HEK293T (cell line): ENCODE data around the gene MGA.

Experiments
- CTCF ChIA-PET: fragments of 350-600 bp; formaldehyde crosslinking; extraction: SDS; loops from one replicate; lab custom pipeline; 2021; ENCODE audit warnings: antibody characterized with exemption, inconsistent platforms; lab: Yijun Ruan, JAX
- POLR2A ChIA-PET: fragments of 350-600 bp; formaldehyde crosslinking; extraction: SDS; loops from one replicate; lab custom pipeline; 2020; ENCODE audit warnings: antibody characterized with exemption, inconsistent platforms; lab: Yijun Ruan, JAX
- DNase-seq: peaks from one replicate; pipeline ENCODE4 v3.0.0; 2012; ENCODE audit warnings: mixed read lengths; ENCODE audit errors: extremely low spot score
- ARNT ChIP-seq: fragments of 450-650 bp; IDR thresholded peaks from 2 replicates; pipeline ENCODE4 v1.6.1; 2017; ENCODE audit warnings: mild to moderate bottlenecking
- BHLHE40 ChIP-seq: fragments of 450-650 bp; IDR thresholded peaks from 2 replicates; pipeline ENCODE4 v1.6.1; 2016; ENCODE audit warnings: mild to moderate bottlenecking, moderate library complexity, borderline replicate concordance
- CTBP1 ChIP-seq: fragments of 450-650 bp; IDR thresholded peaks from 2 replicates; pipeline ENCODE4 v1.6.1; 2016; ENCODE audit warnings: borderline replicate concordance
- ELF4 ChIP-seq: fragments of 450-650 bp; IDR thresholded peaks from 2 replicates; pipeline ENCODE4 v1.6.1; 2017; ENCODE audit warnings: antibody characterized with exemption
- FOXA1 ChIP-seq: fragments of 450-650 bp; IDR thresholded peaks from 2 replicates; pipeline ENCODE4 v1.6.1; 2016; ENCODE audit warnings: mild to moderate bottlenecking
- FOXK2 ChIP-seq: fragments of 450-650 bp; IDR thresholded peaks from 2 replicates; pipeline ENCODE4 v1.6.1; 2016; ENCODE audit warnings: mild to moderate bottlenecking
- FOXM1 ChIP-seq: fragments of 450-650 bp; IDR thresholded peaks from 2 replicates; pipeline ENCODE4 v1.6.1; 2017; ENCODE audit warnings: mild to moderate bottlenecking, borderline replicate concordance
- HDGF ChIP-seq: fragments of 450-650 bp; IDR thresholded peaks from 2 replicates; pipeline ENCODE4 v1.6.1; 2017; ENCODE audit warnings: antibody characterized with exemption, borderline replicate concordance
- L3MBTL2 ChIP-seq: fragments of 450-650 bp; conservative IDR thresholded peaks from 2 replicates; pipeline ENCODE4 v1.6.1; 2016; ENCODE audit warnings: mild to moderate bottlenecking
- LEF1 ChIP-seq: fragments of 450-650 bp; IDR thresholded peaks from 2 replicates; pipeline ENCODE4 v1.6.1; 2017; ENCODE audit warnings: mild to moderate bottlenecking, borderline replicate concordance
- NFRKB ChIP-seq: fragments of 450-650 bp; IDR thresholded peaks from 2 replicates; pipeline ENCODE4 v1.6.1; 2016; ENCODE audit warnings: mild to moderate bottlenecking, moderate library complexity
- PKNOX1 ChIP-seq: fragments of 450-650 bp; IDR thresholded peaks from 2 replicates; pipeline ENCODE4 v1.6.1; 2016
- SP1 ChIP-seq: fragments of 450-650 bp; IDR thresholded peaks from 2 replicates; pipeline ENCODE4 v1.6.1; 2017
- SUZ12 ChIP-seq: fragments of 450-650 bp; IDR thresholded peaks from 2 replicates; pipeline ENCODE4 v1.6.1; 2016; ENCODE audit warnings: mild to moderate bottlenecking
- TARDBP ChIP-seq: fragments of 450-650 bp; IDR thresholded peaks from 2 replicates; pipeline ENCODE4 v1.6.1; 2016
- ZNF384 ChIP-seq: fragments of 450-650 bp; IDR thresholded peaks from 2 replicates; pipeline ENCODE4 v1.6.1; 2016

Gene MGA

DNA sequence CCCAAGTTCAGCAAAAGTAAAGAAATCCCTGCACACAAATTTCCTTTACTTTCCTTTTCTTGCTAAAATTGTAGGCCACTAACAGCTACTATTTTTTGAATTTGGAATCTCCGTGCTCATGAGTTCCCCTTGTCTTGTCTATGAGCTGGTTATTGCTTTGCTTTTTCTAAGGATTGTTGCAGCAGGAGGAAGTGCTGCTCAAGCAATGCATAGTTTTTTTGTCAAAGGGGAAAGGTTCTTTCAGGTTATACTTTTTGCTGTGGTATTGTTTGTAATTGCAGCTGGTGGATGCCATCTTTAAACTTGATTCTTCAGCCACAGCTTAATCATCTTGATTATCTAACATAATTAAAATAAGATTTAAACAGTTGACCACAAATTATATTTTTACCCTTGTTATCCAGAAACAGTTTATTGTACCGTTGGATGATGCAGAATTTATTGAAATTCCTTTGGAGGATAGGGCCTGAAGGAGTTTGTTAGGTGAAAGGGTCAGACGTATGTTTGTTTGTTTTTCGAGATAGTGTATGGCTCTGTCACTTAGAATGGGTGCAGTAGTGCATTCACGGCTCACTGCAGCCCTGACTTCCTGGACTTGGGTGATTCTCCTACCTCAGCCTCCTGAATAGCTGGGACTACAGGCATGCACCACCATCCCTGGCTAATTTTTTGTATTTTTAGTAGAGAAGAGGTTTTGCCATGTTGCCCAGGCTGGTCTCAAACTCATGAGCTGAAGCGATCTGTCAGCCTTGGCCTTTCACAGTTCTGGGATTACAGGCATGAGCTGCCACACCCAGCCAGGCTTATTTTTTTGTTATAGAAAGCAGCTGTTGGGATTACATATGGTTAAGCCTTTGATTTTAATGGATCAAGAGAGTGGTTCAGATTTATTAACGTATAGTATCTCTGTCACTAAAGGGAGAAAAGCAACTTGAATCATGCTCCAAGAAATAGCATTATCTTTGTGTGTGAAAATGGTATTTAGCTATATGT, 11.7 kb downstream of the MGA start:
- ChIA-PET POLR2A (no interaction called here), CTCF (no interaction called here)
- no peak for DNase-seq
- TF ChIP-seq FOXM1 (no peak), TARDBP (no peak), SP1 (no peak), CTBP1 (no peak), SUZ12 (no peak), ZNF384 (no peak), LEF1 (no peak), L3MBTL2 (no peak), FOXK2 (no peak), HDGF (no peak), NFRKB (no peak), ARNT (no peak), PKNOX1 (no peak), BHLHE40 (no peak), ELF4 (no peak), FOXA1 (no peak)

GRCh38 chr15:41675337-41675736, 15.1 kb downstream of the MGA start:
- CTCF ChIA-PET: no interaction called here
- no peak for DNase-seq
- POLR2A ChIA-PET: no interaction called here
- TF ChIP-seq SP1 (no peak), BHLHE40 (no peak), CTBP1 (no peak), FOXM1 (no peak)

GRCh38 chr15:41678742-41679141, 18.5 kb downstream of the MGA start:
- no peak for DNase-seq
- POLR2A ChIA-PET: no interaction called here
- CTCF ChIA-PET: no interaction called here
- no peak for TF ChIP-seq L3MBTL2

DNA sequence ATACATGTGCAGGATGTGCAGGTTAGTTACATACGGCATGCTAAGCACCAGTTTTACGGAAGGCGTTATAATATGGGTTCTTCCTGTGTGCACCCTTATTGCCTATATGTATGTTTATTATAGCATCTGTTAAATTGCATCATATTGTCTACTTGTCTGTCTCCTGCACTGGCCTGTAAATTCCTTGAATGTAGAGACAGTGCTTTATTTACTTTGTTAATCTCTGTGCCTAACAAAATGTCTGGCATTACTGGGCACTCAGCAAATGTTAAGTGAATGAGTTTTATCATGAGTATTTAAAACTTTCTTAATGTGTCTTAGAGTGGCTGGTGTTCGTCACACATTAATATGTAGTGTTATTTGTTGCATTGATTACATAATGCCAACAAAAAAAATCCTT, 23.8 kb downstream of the MGA start:
- ChIA-PET POLR2A (no interaction called here), CTCF (no interaction called here)
- TF ChIP-seq TARDBP: no peak
- TF ChIP-seq CTBP1: no peak
- no peak for TF ChIP-seq NFRKB
- no peak for TF ChIP-seq PKNOX1
- no peak for TF ChIP-seq LEF1
- TF ChIP-seq L3MBTL2: no peak
- TF ChIP-seq SUZ12: no peak
- no peak for TF ChIP-seq SP1
- no peak for TF ChIP-seq FOXA1
- no peak for TF ChIP-seq ZNF384
- no peak for TF ChIP-seq HDGF
- no peak for TF ChIP-seq FOXK2
- no peak for TF ChIP-seq ARNT
- TF ChIP-seq BHLHE40: no peak
- TF ChIP-seq ELF4: no peak
- TF ChIP-seq FOXM1: no peak
- no peak for DNase-seq

GRCh38 chr15:41688671-41689070, 28.5 kb downstream of the MGA start:
- ChIA-PET CTCF (interaction anchor here (0.7 to 0.8 kb wide), 2 partner anchors 28 to 85 kb away, joined by 3 read pairs; partner anchors contain the start of gene MGA), POLR2A (no interaction called here)
- TF ChIP-seq FOXA1 (no peak), ZNF384 (no peak), SUZ12 (no peak), LEF1 (no peak), TARDBP (no peak), HDGF (no peak), ARNT (no peak)

DNA sequence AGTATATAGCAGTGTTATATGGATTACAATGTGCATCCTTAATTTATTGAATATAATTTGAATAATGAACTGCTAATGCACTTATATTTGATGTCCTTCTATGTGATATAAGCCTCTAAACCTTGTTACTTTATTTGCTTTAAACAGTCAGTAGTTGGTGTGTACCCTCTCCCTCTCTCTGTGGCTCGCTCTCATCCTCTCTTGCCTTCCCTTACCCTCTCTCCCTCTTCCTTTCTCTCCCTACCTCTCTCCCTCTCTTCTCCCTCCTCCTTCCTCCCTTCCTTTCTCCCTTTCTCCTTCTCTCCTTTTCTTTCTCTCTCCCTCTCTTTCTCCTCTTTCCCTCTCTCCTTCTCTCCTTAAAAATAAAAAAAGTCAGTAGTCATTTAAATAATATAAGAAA, 28.9 kb downstream of the MGA start:
- ChIA-PET POLR2A (no interaction called here), CTCF (interaction anchor here (0.7 kb wide), 1 partner anchor 29 kb away, joined by 3 read pairs; the partner anchor contains the start of gene MGA)
- no peak for TF ChIP-seq CTBP1
- TF ChIP-seq BHLHE40: no peak
- no peak for TF ChIP-seq SP1
- no peak for TF ChIP-seq HDGF
- no peak for DNase-seq

More at GRCh38 chr15:41688671-41689070, 28.5 kb downstream of the MGA start:
- no peak for DNase-seq

- ChIA-PET CTCF (interaction anchor here (1.0 kb wide), 1 partner anchor 8 kb away, joined by 3 read pairs; no protein-coding TSS in a partner anchor), POLR2A (interaction anchor here (0.7 kb wide), 1 partner anchor 12 kb away, joined by 3 read pairs; no protein-coding TSS in a partner anchor)
- no peak for TF ChIP-seq BHLHE40
- no peak for TF ChIP-seq FOXM1
- no peak for TF ChIP-seq ZNF384
- no peak for TF ChIP-seq NFRKB
- no peak for TF ChIP-seq ELF4
- no peak for DNase-seq
Observed at GRCh38 chr15:41689834-41690233, 29.6 kb downstream of the MGA start.
